Measurements from ENCODE around the gene AMOT.

- TF ChIP-seq, protein P1, sequence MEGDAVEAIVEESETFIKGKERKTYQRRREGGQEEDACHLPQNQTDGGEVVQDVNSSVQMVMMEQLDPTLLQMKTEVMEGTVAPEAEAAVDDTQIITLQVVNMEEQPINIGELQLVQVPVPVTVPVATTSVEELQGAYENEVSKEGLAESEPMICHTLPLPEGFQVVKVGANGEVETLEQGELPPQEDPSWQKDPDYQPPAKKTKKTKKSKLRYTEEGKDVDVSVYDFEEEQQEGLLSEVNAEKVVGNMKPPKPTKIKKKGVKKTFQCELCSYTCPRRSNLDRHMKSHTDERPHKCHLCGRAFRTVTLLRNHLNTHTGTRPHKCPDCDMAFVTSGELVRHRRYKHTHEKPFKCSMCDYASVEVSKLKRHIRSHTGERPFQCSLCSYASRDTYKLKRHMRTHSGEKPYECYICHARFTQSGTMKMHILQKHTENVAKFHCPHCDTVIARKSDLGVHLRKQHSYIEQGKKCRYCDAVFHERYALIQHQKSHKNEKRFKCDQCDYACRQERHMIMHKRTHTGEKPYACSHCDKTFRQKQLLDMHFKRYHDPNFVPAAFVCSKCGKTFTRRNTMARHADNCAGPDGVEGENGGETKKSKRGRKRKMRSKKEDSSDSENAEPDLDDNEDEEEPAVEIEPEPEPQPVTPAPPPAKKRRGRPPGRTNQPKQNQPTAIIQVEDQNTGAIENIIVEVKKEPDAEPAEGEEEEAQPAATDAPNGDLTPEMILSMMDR (IDR thresholded peaks at IDR 0.05; ENCODE audit: low read depth, low read length, missing input control) = no peak
- TF ChIP-seq ATF3 (IDR thresholded peaks at IDR 0.05) = no peak
Observed at GRCh38 chrX:112830540-112830939, 10.1 kb downstream of the AMOT start.

Data from liver (tissue), 3 donors.